ENCODE measurements around the gene ZNF83.
"Not testable (repeated sequence)": the region's sequence is repeated elsewhere in the genome, so short reads cannot be mapped to it uniquely, and the experiment has no call there.

GRCh38 chr19:52569638-52569999 is 68.5 kb downstream of the ZNF83 start:
- not testable (repeated sequence) for TF ChIP-seq ZFP30, ISL1 (CRISPR knock-in tag; IDR thresholded peaks at IDR 0.05)
